MG63 (cell line): ENCODE results near the gene PIWIL1. TPM values are rescaled to one million over a fixed set of nuclear protein-coding genes. Genes with fewer than 3 reads are reported as not detected.

Experiments used
- DNase-seq: peaks from one replicate; pipeline ENCODE4 v3.0.0-alpha.2; 2020
- H3K27me3 ChIP-seq: fragments of 250-450 bp; sonication (Bioruptor Pico); 2 replicates; pipeline ENCODE4 v1.5.1; 2020; ENCODE audit warnings: mild to moderate bottlenecking, moderate library complexity
- H3K36me3 ChIP-seq: fragments of 250-450 bp; sonication (Bioruptor Pico); 2 replicates; pipeline ENCODE4 v1.5.1; 2020; ENCODE audit warnings: mild to moderate bottlenecking, moderate library complexity
- H3K4me3 ChIP-seq: fragments of 250-450 bp; sonication (Bioruptor Pico); 2 replicates; pipeline ENCODE4 v1.5.1; 2020; ENCODE audit warnings: mild to moderate bottlenecking, moderate library complexity
- H3K9me3 ChIP-seq: fragments of 250-450 bp; sonication (Bioruptor Pico); 2 replicates; pipeline ENCODE4 v1.5.1; 2020; ENCODE audit warnings: mild to moderate bottlenecking, moderate library complexity
- total RNA-seq: library from RNA; depleted of rRNA; stranded (reverse); fragments of >200 nt; shearing (Covaris generic); gene quantifications from 2 replicates; pipeline ENCODE4 v1.2.3, GENCODE V29; 2014; ENCODE audit warnings: low replicate concordance; rRNA removed

Gene PIWIL1
- total RNA-seq, 1 experiment from 2014 or later, result not detected

DNA sequence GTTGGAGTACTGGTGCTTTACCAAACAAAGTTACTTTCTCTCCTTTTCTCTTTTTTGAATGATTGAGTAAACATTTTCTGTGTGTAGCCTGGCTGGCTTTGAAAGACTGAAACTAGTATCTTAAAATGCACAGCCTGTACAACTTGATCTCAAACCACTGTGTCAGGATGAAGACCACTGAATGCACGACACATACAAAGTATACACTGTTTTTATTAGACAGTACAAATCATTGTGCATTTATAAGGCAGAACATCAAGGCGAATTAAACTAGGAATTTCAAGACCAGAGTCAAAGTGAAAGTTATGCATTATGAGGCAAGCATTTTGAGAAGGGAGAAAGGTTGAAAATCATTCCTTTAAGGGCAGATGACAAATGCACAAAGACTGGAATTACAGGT lies 59.0 kb downstream of the PIWIL1 start:
- DNase-seq, result no peak
- Histone ChIP-seq H3K9me3 (no peaks in the 10 kb centered on the region), H3K27me3 (no peaks in the 10 kb centered on the region), H3K36me3 (no peaks in the 10 kb centered on the region), H3K4me3 (no peak overlapping the region)

DNA sequence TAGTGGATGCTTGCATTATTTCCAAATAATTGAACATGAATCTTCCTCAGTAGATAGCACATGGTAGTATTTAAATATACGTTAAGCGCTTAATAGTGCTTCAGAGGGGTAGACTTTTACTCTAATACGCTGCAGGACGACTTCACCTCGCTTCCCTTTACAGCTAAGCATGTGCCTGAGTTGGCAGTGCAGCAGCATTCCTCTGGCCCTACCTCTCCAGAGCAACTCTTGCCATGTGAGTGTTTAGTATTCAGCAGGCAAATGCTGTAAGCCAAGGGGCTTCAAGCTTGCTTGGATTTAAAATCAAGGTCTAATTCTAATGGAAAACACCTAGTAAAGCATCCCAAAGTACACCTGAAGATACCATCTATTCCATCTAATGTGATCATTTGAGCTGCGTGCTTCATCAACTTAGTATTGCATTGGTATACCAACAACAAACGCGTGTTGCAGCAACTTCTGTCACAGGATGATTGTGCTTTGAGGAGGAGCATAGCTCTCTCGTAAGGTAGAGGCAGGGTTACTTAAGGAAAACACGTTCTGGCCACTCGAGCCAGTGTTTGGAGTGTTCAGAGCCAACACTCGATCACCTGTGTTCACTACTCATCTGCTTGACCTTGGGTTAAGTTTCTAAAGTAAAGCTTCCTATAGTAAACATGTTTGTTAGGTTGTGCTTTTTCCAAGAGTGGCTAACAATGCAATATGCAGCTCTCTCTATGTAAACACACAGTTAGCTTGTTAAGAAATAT lies 60.6 kb downstream of the PIWIL1 start:
- H3K36me3 ChIP-seq, result no peaks in the 10 kb centered on the region
- H3K4me3 ChIP-seq, result no peak overlapping the region
- no peak for DNase-seq
- no peaks in the 10 kb centered on the region for H3K9me3 ChIP-seq
- no peaks in the 10 kb centered on the region for H3K27me3 ChIP-seq

DNA sequence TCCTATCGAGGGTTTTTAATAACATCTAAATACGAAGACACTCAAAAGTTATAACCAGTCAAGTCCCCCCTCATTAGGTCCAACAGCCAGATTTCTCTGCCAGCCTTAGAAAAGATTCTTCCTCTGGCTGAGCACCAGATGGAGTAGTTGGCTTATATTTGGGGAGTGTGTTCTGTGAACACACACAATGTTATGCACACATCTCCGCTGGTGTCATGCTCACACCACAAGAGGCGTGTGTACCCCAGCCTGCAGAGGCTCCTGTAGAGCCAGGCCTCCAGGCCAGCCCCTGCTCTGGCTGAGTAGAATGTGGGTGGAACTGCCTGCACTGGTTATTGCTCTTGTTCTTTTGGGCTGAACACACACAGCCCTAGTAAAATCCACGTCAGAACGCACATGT lies 64.0 kb downstream of the PIWIL1 start:
- Histone ChIP-seq H3K9me3 (no peaks in the 10 kb centered on the region), H3K4me3 (no peak overlapping the region), H3K36me3 (no peaks in the 10 kb centered on the region), H3K27me3 (no peaks in the 10 kb centered on the region)
- DNase-seq, result no peak

GRCh38 chr12:130405332-130405731 lies 67.6 kb downstream of the PIWIL1 start:
- H3K36me3 ChIP-seq, result no peaks in the 10 kb centered on the region
- DNase-seq, result no peak
- no peaks in the 10 kb centered on the region for H3K9me3 ChIP-seq
- no peaks in the 10 kb centered on the region for H3K27me3 ChIP-seq
- H3K4me3 ChIP-seq, result no peak overlapping the region

GRCh38 chr12:130412384-130412783 lies 74.7 kb downstream of the PIWIL1 start:
- Histone ChIP-seq H3K27me3 (no peaks in the 10 kb centered on the region), H3K9me3 (no peaks in the 10 kb centered on the region)

GRCh38 chr12:130413909-130414308 lies 76.2 kb downstream of the PIWIL1 start:
- Histone ChIP-seq H3K9me3 (no peaks in the 10 kb centered on the region), H3K36me3 (no peaks in the 10 kb centered on the region), H3K27me3 (no peaks in the 10 kb centered on the region), H3K4me3 (no peak overlapping the region)
- no peak for DNase-seq

More at GRCh38 chr12:130412384-130412783, 74.7 kb downstream of the PIWIL1 start:
- DNase-seq, result no peak
- H3K36me3 ChIP-seq, result no peaks in the 10 kb centered on the region
- H3K4me3 ChIP-seq, result no peak overlapping the region

GRCh38 chr12:130414381-130414780 lies 76.7 kb downstream of the PIWIL1 start:
- no peaks in the 10 kb centered on the region for H3K36me3 ChIP-seq
- DNase-seq, result no peak
- no peak overlapping the region for H3K4me3 ChIP-seq
- no peaks in the 10 kb centered on the region for H3K27me3 ChIP-seq
- no peaks in the 10 kb centered on the region for H3K9me3 ChIP-seq

GRCh38 chr12:130418251-130418650 lies 80.6 kb downstream of the PIWIL1 start:
- H3K36me3 ChIP-seq, result no peaks in the 10 kb centered on the region
- H3K4me3 ChIP-seq, result no peak overlapping the region
- no peaks in the 10 kb centered on the region for H3K27me3 ChIP-seq
- H3K9me3 ChIP-seq, result no peaks in the 10 kb centered on the region
- DNase-seq, result no peak

DNA sequence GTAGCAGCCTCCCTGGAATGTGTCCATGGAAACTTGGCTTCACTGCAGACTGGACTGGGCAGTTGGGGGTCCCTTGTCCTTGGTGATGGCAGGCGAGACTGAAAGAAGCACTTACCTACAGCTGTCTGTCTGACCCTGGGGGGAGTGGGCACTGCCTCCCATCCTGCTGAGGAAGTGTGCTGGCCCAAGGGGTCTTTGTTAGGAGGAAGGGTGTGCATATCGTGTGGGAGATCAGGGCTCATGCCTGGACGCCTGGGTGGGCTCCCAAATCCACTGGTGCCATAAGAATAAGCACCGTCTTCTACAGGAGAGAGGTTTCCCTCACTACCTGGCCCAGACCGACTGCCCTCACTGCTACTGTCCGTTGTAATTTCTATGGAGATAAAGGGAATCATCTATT lies 81.4 kb downstream of the PIWIL1 start:
- H3K27me3 ChIP-seq, result no peaks in the 10 kb centered on the region
- H3K4me3 ChIP-seq, result no peak overlapping the region
- H3K36me3 ChIP-seq, result no peaks in the 10 kb centered on the region
- no peak for DNase-seq
- H3K9me3 ChIP-seq, result no peaks in the 10 kb centered on the region

GRCh38 chr12:130420071-130420470 lies 82.4 kb downstream of the PIWIL1 start:
- H3K9me3 ChIP-seq, result no peaks in the 10 kb centered on the region
- no peak for DNase-seq
- H3K4me3 ChIP-seq, result no peak overlapping the region
- no peaks in the 10 kb centered on the region for H3K36me3 ChIP-seq
- H3K27me3 ChIP-seq, result no peaks in the 10 kb centered on the region

GRCh38 chr12:130421896-130422295 lies 84.2 kb downstream of the PIWIL1 start:
- Histone ChIP-seq H3K4me3 (no peak overlapping the region), H3K9me3 (no peaks in the 10 kb centered on the region), H3K27me3 (no peaks in the 10 kb centered on the region), H3K36me3 (no peaks in the 10 kb centered on the region)
- DNase-seq, result no peak

Other genes starting within 250 kb of the PIWIL1 start
- not detected in 2 replicates for gene FZD10, start 175.4 kb upstream of the PIWIL1 start, total RNA-seq